Neuronal stem cell (in vitro differentiated cells): Measurements from ENCODE around the gene CD69.
A peak's percentile ranks its signal among the peaks of the same experiment; 100 is the strongest.

Experiments
- DNase-seq: peaks from one replicate; pipeline ENCODE4 v3.0.0-alpha.2; 2013; ENCODE audit warnings: low spot score
- H2AFZ ChIP-seq: one replicate; pipeline ENCODE4 v1.6.1; 2013; ENCODE audit warnings: mild to moderate bottlenecking, low read length, inconsistent platforms
- H2AK5ac ChIP-seq: 2 replicates; pipeline ENCODE4 v1.6.1; 2013; ENCODE audit warnings: low read depth, mild to moderate bottlenecking, inconsistent platforms, low read length, moderate library complexity, mixed read lengths
- H2BK120ac ChIP-seq: 2 replicates; pipeline ENCODE4 v1.6.1; 2013; ENCODE audit warnings: low read depth, mild to moderate bottlenecking, inconsistent platforms, low read length, moderate library complexity, mixed read lengths
- H2BK12ac ChIP-seq: one replicate; pipeline ENCODE4 v1.6.1; 2013; ENCODE audit warnings: low read length, inconsistent platforms
- H2BK15ac ChIP-seq: 2 replicates; pipeline ENCODE4 v1.6.1; 2013; ENCODE audit warnings: mild to moderate bottlenecking, low read length, inconsistent platforms, mixed read lengths
- H2BK5ac ChIP-seq: one replicate; pipeline ENCODE4 v1.6.1; 2013; ENCODE audit warnings: inconsistent platforms, mild to moderate bottlenecking, low read length, moderate library complexity
- H3K14ac ChIP-seq: one replicate; pipeline ENCODE4 v1.6.1; 2013; ENCODE audit warnings: low read length, inconsistent platforms
- H3K18ac ChIP-seq: 2 replicates; pipeline ENCODE4 v1.6.1; 2013; ENCODE audit warnings: low read length, inconsistent platforms
- H3K23ac ChIP-seq: 2 replicates; pipeline ENCODE4 v1.6.1; 2013; ENCODE audit warnings: low read depth, mild to moderate bottlenecking, mixed read lengths, low read length, inconsistent platforms; ENCODE audit not compliant: poor library complexity
- H3K27ac ChIP-seq: replicated peaks from 3 replicates; pipeline ENCODE4 v1.5.1; 2013; ENCODE audit warnings: low read length, inconsistent platforms
- H3K27me3 ChIP-seq, 3 experiments: 2 replicates each; pipeline ENCODE4 v1.6.1; 2013; ENCODE audit warnings: low read length in 3 of 3, mild to moderate bottlenecking in 2 of 3, inconsistent platforms in 1 of 3, low read depth in 1 of 3, mixed read lengths in 1 of 3, moderate library complexity in 1 of 3; ENCODE audit not compliant: control insufficient read depth in 3 of 3, insufficient read depth in 3 of 3
- H3K36me3 ChIP-seq, 2 donors: replicated peaks in 1 of 2; 2 replicates each; pipeline ENCODE4 v1.6.1; 2013; ENCODE audit warnings: low read length in 2 of 2; ENCODE audit not compliant: control insufficient read depth in 2 of 2, insufficient read depth in 2 of 2
- H3K4ac ChIP-seq: 2 replicates; pipeline ENCODE4 v1.6.1; 2013; ENCODE audit warnings: inconsistent platforms, mild to moderate bottlenecking, low read length, moderate library complexity
- H3K4me1 ChIP-seq, 2 donors: 1 replicate in 1 of 2; 2 replicates in 1 of 2; pipeline ENCODE4 v1.6.1; 2013; ENCODE audit warnings: low read length in 2 of 2, low read depth in 1 of 2; ENCODE audit not compliant: control insufficient read depth in 2 of 2, insufficient read depth in 1 of 2
- H3K4me2 ChIP-seq: one replicate; pipeline ENCODE4 v1.6.1; 2013; ENCODE audit warnings: mild to moderate bottlenecking, low read length, inconsistent platforms; ENCODE audit not compliant: insufficient read depth, poor library complexity, severe bottlenecking
- H3K4me3 ChIP-seq, 2 donors: 2 replicates each; pipeline ENCODE4 v1.5.1; 2013; ENCODE audit warnings: low read length in 2 of 2, mild to moderate bottlenecking in 2 of 2, inconsistent platforms in 1 of 2, moderate library complexity in 1 of 2
- H3K79me1 ChIP-seq: one replicate; pipeline ENCODE4 v1.6.1; 2013; ENCODE audit warnings: low read depth, mild to moderate bottlenecking, inconsistent platforms, low read length, moderate library complexity
- H3K9ac ChIP-seq: one replicate; pipeline ENCODE4 v1.6.1; 2013; ENCODE audit warnings: mild to moderate bottlenecking, low read depth, low read length, inconsistent platforms; ENCODE audit not compliant: poor library complexity
- H3K9me3 ChIP-seq, 2 donors: replicated peaks in 1 of 2; 2 replicates each; pipeline versions ENCODE3 to v1.6.1; 2013; ENCODE audit warnings: low read length in 2 of 2, mild to moderate bottlenecking in 2 of 2, inconsistent platforms in 1 of 2, low read depth in 1 of 2, mixed read lengths in 1 of 2, moderate library complexity in 1 of 2; ENCODE audit not compliant: control insufficient read depth in 2 of 2, insufficient read depth in 1 of 2
- H4K8ac ChIP-seq: one replicate; pipeline ENCODE4 v1.6.1; 2013; ENCODE audit warnings: low read depth, mild to moderate bottlenecking, inconsistent platforms, low read length, moderate library complexity
- H4K91ac ChIP-seq: one replicate; pipeline ENCODE4 v1.6.1; 2013; ENCODE audit warnings: low read length, low read depth, mild to moderate bottlenecking, inconsistent platforms; ENCODE audit not compliant: poor library complexity
- WGBS, 2 donors: extraction: QIAGEN DNeasy Blood & Tissue Kit; methylation state at CpG; one replicate each; pipeline ENCODE4 v1.1.7; 2013; ENCODE audit warnings: missing lambda C conversion rate in 2 of 2, mixed read lengths in 1 of 2; ENCODE audit not compliant: insufficient read length in 2 of 2, insufficient replicate concordance in 1 of 2; ENCODE audit errors: extremely low coverage in 2 of 2; 5-methylcytosine and 5-hydroxymethylcytosine counted together

CD69 gene

GRCh38 chr12:9750276-9751203 lies 10.2 kb downstream of the CD69 start:
- no CpG with 5 or more reads among the region's 20 CpGs for WGBS, 2 donors
- H2AFZ ChIP-seq, result no peak overlapping the region
- no peak overlapping the region for H2BK15ac ChIP-seq
- no peaks in the 10 kb centered on the region for H3K79me1 ChIP-seq
- no peak overlapping the region for H3K14ac ChIP-seq
- H3K4ac ChIP-seq, result no peak overlapping the region
- no peaks in the 10 kb centered on the region for H3K9me3 ChIP-seq
- peak overlapping the region; percentile 18 for H3K4me2 ChIP-seq
- no peak overlapping the region for H2BK120ac ChIP-seq
- H2AK5ac ChIP-seq, result no peak overlapping the region
- no peak overlapping the region for H3K18ac ChIP-seq
- no peak overlapping the region for H3K23ac ChIP-seq
- no peak overlapping the region for H4K91ac ChIP-seq
- H3K27ac ChIP-seq, result no peak overlapping the region
- DNase-seq, result peak; percentile 69
- H4K8ac ChIP-seq, result no peak overlapping the region
- H2BK12ac ChIP-seq, result no peak overlapping the region
- no peak overlapping the region for H3K9ac ChIP-seq
- no peaks in the 10 kb centered on the region for H3K36me3 ChIP-seq
- no peaks in the 10 kb centered on the region for H3K4me1 ChIP-seq
- no peak overlapping the region for H3K4me3 ChIP-seq
- H2BK5ac ChIP-seq, result no peak overlapping the region
- H3K27me3 ChIP-seq, result peaks cover 0 to 5% (median 0%) of the 10 kb centered on the region in 3 experiments

- H3K4me2 ChIP-seq, result no peak overlapping the region
- H3K9me3 ChIP-seq, result no peaks in the 10 kb centered on the region
- no peak overlapping the region for H3K14ac ChIP-seq
- no peak overlapping the region for H3K4ac ChIP-seq
- no peak overlapping the region for H2BK5ac ChIP-seq
- H2BK120ac ChIP-seq, result no peak overlapping the region
- no peaks in the 10 kb centered on the region for H3K36me3 ChIP-seq
- no peak overlapping the region for H2BK15ac ChIP-seq
- no peaks in the 10 kb centered on the region for H3K27me3 ChIP-seq
- no peak overlapping the region for H3K27ac ChIP-seq
- no peak overlapping the region for H2AK5ac ChIP-seq
- H2AFZ ChIP-seq, result no peak overlapping the region
- DNase-seq, result no peak
- no CpG with 5 or more reads among the region's 1 CpG for WGBS, 2 donors
- H3K18ac ChIP-seq, result no peak overlapping the region
- no peak overlapping the region for H3K23ac ChIP-seq
- no peak overlapping the region for H3K9ac ChIP-seq
- no peak overlapping the region for H3K4me3 ChIP-seq
- H4K91ac ChIP-seq, result no peak overlapping the region
- H3K79me1 ChIP-seq, result no peaks in the 10 kb centered on the region
- no peak overlapping the region for H4K8ac ChIP-seq
- H3K4me1 ChIP-seq, result no peaks in the 10 kb centered on the region
- H2BK12ac ChIP-seq, result no peak overlapping the region
Measured at GRCh38 chr12:9749640-9750039, 11.1 kb downstream of the CD69 start.

- Histone ChIP-seq H3K9me3 (no peaks in the 10 kb centered on the region), H3K79me1 (no peaks in the 10 kb centered on the region), H3K23ac (no peak overlapping the region), H2BK12ac (no peak overlapping the region), H4K8ac (no peak overlapping the region), H3K4me1 (no peaks in the 10 kb centered on the region), H3K4me3 (no peak overlapping the region), H3K27me3 (no peaks in the 10 kb centered on the region), H3K9ac (no peak overlapping the region), H3K4me2 (no peak overlapping the region), H2BK120ac (no peak overlapping the region), H3K14ac (no peak overlapping the region), H3K4ac (no peak overlapping the region), H3K36me3 (no peaks in the 10 kb centered on the region), H3K18ac (no peak overlapping the region), H2AFZ (peak overlapping the region; percentile 62), H2AK5ac (no peak overlapping the region), H3K27ac (no peak overlapping the region), H2BK15ac (no peak overlapping the region), H2BK5ac (no peak overlapping the region), H4K91ac (no peak overlapping the region)
- WGBS, 2 donors, result no CpG with 5 or more reads among the region's 3 CpGs
- DNase-seq, result no peak
Measured at GRCh38 chr12:9745199-9745598, 15.5 kb downstream of the CD69 start.

GRCh38 chr12:9742661-9743060 lies 18.0 kb downstream of the CD69 start:
- Histone ChIP-seq H3K79me1 (no peaks in the 10 kb centered on the region), H3K18ac (peak overlapping the region; percentile 64), H2BK120ac (no peak overlapping the region), H3K4me2 (no peak overlapping the region), H3K14ac (no peak overlapping the region), H3K4me1 (no peaks in the 10 kb centered on the region), H3K36me3 (no peaks in the 10 kb centered on the region), H3K9me3 (no peaks in the 10 kb centered on the region), H3K4ac (no peak overlapping the region), H3K27ac (no peak overlapping the region), H2BK5ac (no peak overlapping the region), H4K91ac (no peak overlapping the region), H2BK15ac (no peak overlapping the region), H3K4me3 (no peak overlapping the region), H3K23ac (no peak overlapping the region), H2BK12ac (no peak overlapping the region), H3K27me3 (no peaks in the 10 kb centered on the region), H2AFZ (peak overlapping the region; percentile 32), H2AK5ac (no peak overlapping the region), H4K8ac (no peak overlapping the region), H3K9ac (no peak overlapping the region)
- WGBS, 2 donors, result no CpG with 5 or more reads among the region's 5 CpGs
- no peak for DNase-seq
